Nephron progenitor cell (in vitro differentiated cells): ENCODE results near the gene CIT.
"Not testable (repeated sequence)": the region's sequence is repeated elsewhere in the genome, so short reads cannot be mapped to it uniquely, and the experiment has no call there.

ENCODE experiments used
- DNase-seq: peaks from one replicate; pipeline ENCODE4 v3.0.0; 2021
- H3K27ac Mint-ChIP-seq: 2 replicates; pipeline ENCODE4 v1.8.0; 2021; ENCODE audit warnings: mild to moderate bottlenecking, moderate library complexity, mixed read lengths
- H3K27me3 Mint-ChIP-seq: 2 replicates; pipeline ENCODE4 v1.8.0; 2021; ENCODE audit warnings: mild to moderate bottlenecking, low read depth, mixed read lengths; ENCODE audit not compliant: poor library complexity
- H3K36me3 Mint-ChIP-seq: 2 replicates; pipeline ENCODE4 v1.8.0; 2021; ENCODE audit warnings: low read depth, mixed read lengths
- H3K4me1 Mint-ChIP-seq: 2 replicates; pipeline ENCODE4 v1.8.0; 2021; ENCODE audit warnings: mixed read lengths
- H3K4me3 Mint-ChIP-seq: 2 replicates; pipeline ENCODE4 v1.8.0; 2021; ENCODE audit warnings: mild to moderate bottlenecking, moderate library complexity, mixed read lengths
- H3K9me3 Mint-ChIP-seq: 2 replicates; pipeline ENCODE4 v1.8.0; 2021; ENCODE audit warnings: mild to moderate bottlenecking, moderate library complexity, mixed read lengths
- CTCF ChIP-seq: fragments of 200-600 bp; sonication (generic); IDR thresholded peaks from 2 replicates; pipeline ENCODE4 v1.5.0; 2021; ENCODE audit warnings: antibody characterized with exemption

CIT gene

GRCh38 chr12:119710374-119710964 is 166.7 kb downstream of the CIT start:
- Mint-ChIP-seq H3K9me3 (no peaks in the 10 kb centered on the region), H3K27me3 (peaks cover 3% of the 10 kb centered on the region), H3K4me3 (no peak overlapping the region), H3K4me1 (peaks cover 24% of the 10 kb centered on the region), H3K36me3 (peaks cover 88% of the 10 kb centered on the region), H3K27ac (peak overlapping the region; percentile 19)
- peak; percentile 25 for DNase-seq
- TF ChIP-seq CTCF, result no peak

- not testable (repeated sequence) for H3K4me3 Mint-ChIP-seq, H3K27me3 Mint-ChIP-seq, H3K9me3 Mint-ChIP-seq, H3K27ac Mint-ChIP-seq, DNase-seq
- Mint-ChIP-seq H3K4me1 (peaks cover 21% of the 10 kb centered on the region), H3K36me3 (peaks cover 82% of the 10 kb centered on the region)
Measured at GRCh38 chr12:119706427-119706826, 170.7 kb downstream of the CIT start.

- Mint-ChIP-seq H3K27me3 (peaks cover 3% of the 10 kb centered on the region), H3K9me3 (no peaks in the 10 kb centered on the region), H3K4me1 (peaks cover 8% of the 10 kb centered on the region), H3K36me3 (peaks cover 83% of the 10 kb centered on the region), H3K27ac (no peak overlapping the region), H3K4me3 (no peak overlapping the region)
- no peak for TF ChIP-seq CTCF
- no peak for DNase-seq
Measured at GRCh38 chr12:119705182-119705581, 171.9 kb downstream of the CIT start.

- no peak for TF ChIP-seq CTCF
- peaks cover 80% of the 10 kb centered on the region for H3K36me3 Mint-ChIP-seq
- peak overlapping the region; percentile 68 for H3K27ac Mint-ChIP-seq
- H3K27me3 Mint-ChIP-seq, result peaks cover 3% of the 10 kb centered on the region
- H3K4me1 Mint-ChIP-seq, result no peaks in the 10 kb centered on the region
- H3K4me3 Mint-ChIP-seq, result no peak overlapping the region
- H3K9me3 Mint-ChIP-seq, result no peaks in the 10 kb centered on the region
- DNase-seq, result no peak
Measured at GRCh38 chr12:119704065-119704747, 172.9 kb downstream of the CIT start.

- Mint-ChIP-seq H3K36me3 (peaks cover 72% of the 10 kb centered on the region), H3K27ac (no peak overlapping the region), H3K27me3 (no peaks in the 10 kb centered on the region), H3K4me3 (no peak overlapping the region), H3K4me1 (peaks cover 6% of the 10 kb centered on the region), H3K9me3 (no peaks in the 10 kb centered on the region)
- no peak for DNase-seq
- TF ChIP-seq CTCF, result no peak
Measured at GRCh38 chr12:119700078-119700477, 177.0 kb downstream of the CIT start.

GRCh38 chr12:119699199-119699760 is 177.8 kb downstream of the CIT start:
- DNase-seq, result no peak
- H3K27me3 Mint-ChIP-seq, result no peaks in the 10 kb centered on the region
- H3K27ac Mint-ChIP-seq, result no peak overlapping the region
- H3K9me3 Mint-ChIP-seq, result no peaks in the 10 kb centered on the region
- no peak overlapping the region for H3K4me3 Mint-ChIP-seq
- H3K36me3 Mint-ChIP-seq, result peaks cover 71% of the 10 kb centered on the region
- no peak for TF ChIP-seq CTCF
- H3K4me1 Mint-ChIP-seq, result peaks cover 6% of the 10 kb centered on the region
